Measurements from ENCODE around the gene GDF11.
A peak's percentile ranks its signal among the peaks of the same experiment; 100 is the strongest.
"Not testable (repeated sequence)": the region's sequence is repeated elsewhere in the genome, so short reads cannot be mapped to it uniquely, and the experiment has no call there.

The GDF11 gene

GRCh38 chr12:55741931-55742680 is 816 bp upstream of the GDF11 start:
- no peak for DNase-seq (ENCODE audit: low read depth)

- DNase-seq (ENCODE audit: low read depth) = peak; percentile 48
Observed at GRCh38 chr12:55743406-55744339, 751 bp downstream of the GDF11 start.

GRCh38 chr12:55744340-55745030 is 1.6 kb downstream of the GDF11 start:
- DNase-seq (ENCODE audit: low read depth) = no peak

- DNase-seq (ENCODE audit: low read depth) = no peak
Observed at GRCh38 chr12:55745361-55746173, 2.6 kb downstream of the GDF11 start.

GRCh38 chr12:55746174-55746912 is 3.4 kb downstream of the GDF11 start:
- DNase-seq (ENCODE audit: low read depth) = no peak

- DNase-seq (ENCODE audit: low read depth) = no peak
Observed at GRCh38 chr12:55746913-55747231, 4.0 kb downstream of the GDF11 start.

GRCh38 chr12:55748230-55748993 is 5.5 kb downstream of the GDF11 start:
- DNase-seq (ENCODE audit: low read depth) = no peak

GRCh38 chr12:55755246-55755645 is 12.3 kb downstream of the GDF11 start:
- DNase-seq (ENCODE audit: low read depth) = no peak

- no peak for DNase-seq (ENCODE audit: low read depth)
Observed at GRCh38 chr12:55757701-55758100, 14.8 kb downstream of the GDF11 start.

- DNase-seq (ENCODE audit: low read depth) = not testable (repeated sequence)
Observed at GRCh38 chr12:55758575-55758974, 15.7 kb downstream of the GDF11 start.

- DNase-seq (ENCODE audit: low read depth) = no peak
Observed at GRCh38 chr12:55760663-55761062, 17.7 kb downstream of the GDF11 start.

- DNase-seq (ENCODE audit: low read depth) = no peak
Observed at GRCh38 chr12:55762646-55763045, 19.7 kb downstream of the GDF11 start.

- no peak for DNase-seq (ENCODE audit: low read depth)
Observed at GRCh38 chr12:55765736-55766290, 22.9 kb downstream of the GDF11 start.

- DNase-seq (ENCODE audit: low read depth) = no peak
Observed at GRCh38 chr12:55767156-55767555, 24.2 kb downstream of the GDF11 start.

GRCh38 chr12:55771736-55772135 is 28.8 kb downstream of the GDF11 start:
- DNase-seq (ENCODE audit: low read depth) = no peak

GRCh38 chr12:55777856-55778255 is 34.9 kb downstream of the GDF11 start:
- DNase-seq (ENCODE audit: low read depth) = no peak

GRCh38 chr12:55780685-55781084 is 37.8 kb downstream of the GDF11 start:
- DNase-seq (ENCODE audit: low read depth) = no peak

- no peak for DNase-seq (ENCODE audit: low read depth)
Observed at GRCh38 chr12:55788546-55788945, 45.6 kb downstream of the GDF11 start.

- no peak for DNase-seq (ENCODE audit: low read depth)
Observed at GRCh38 chr12:55789171-55789570, 46.2 kb downstream of the GDF11 start.

GRCh38 chr12:55789893-55790292 is 47.0 kb downstream of the GDF11 start:
- no peak for DNase-seq (ENCODE audit: low read depth)

All from stimulated activated CD8-positive, alpha-beta memory T cell treated with anti-CD3 and anti-CD28 coated beads, Interleukin-12 subunit alpha, Interleukin-12 subunit beta, amount 100 ng/mL, for 4 hours (primary cell).